PC-3 (cell line): ENCODE measurements around the gene CEP68.

Experiments used
- CTCF ChIP-seq: fragments of 300-600 bp; sonication (generic); conservative IDR thresholded peaks from 2 replicates; pipeline ENCODE4 v1.5.1; 2017; ENCODE audit warnings: antibody characterized with exemption, low read depth, mild to moderate bottlenecking, low read length
- EZH2 ChIP-seq: fragments of 300-600 bp; sonication (generic); IDR thresholded peaks from one replicate; pipeline ENCODE4 v1.6.1; 2017; ENCODE audit warnings: antibody characterized with exemption, mild to moderate bottlenecking, low read length; ENCODE audit not compliant: unreplicated experiment
- EZH2phosphoT487 ChIP-seq: fragments of 300-600 bp; sonication (generic); IDR thresholded peaks from 2 replicates; pipeline ENCODE4 v1.6.1; 2018; ENCODE audit warnings: mild to moderate bottlenecking, antibody characterized with exemption, low read length, borderline replicate concordance

- TF ChIP-seq CTCF (no peak), EZH2 (no peak), EZH2phosphoT487 (no peak)
Observed at GRCh38 chr2:65103013-65103715, 46.9 kb downstream of the CEP68 start.
